CD4-positive, alpha-beta T cell treated with Interleukin-17A for 1 hour (primary cell): ENCODE measurements around the gene SORCS2.

Experiments used
- DNase-seq: peaks from one replicate; pipeline ENCODE4 v3.0.0-alpha.2; 2020

SORCS2 gene

DNA sequence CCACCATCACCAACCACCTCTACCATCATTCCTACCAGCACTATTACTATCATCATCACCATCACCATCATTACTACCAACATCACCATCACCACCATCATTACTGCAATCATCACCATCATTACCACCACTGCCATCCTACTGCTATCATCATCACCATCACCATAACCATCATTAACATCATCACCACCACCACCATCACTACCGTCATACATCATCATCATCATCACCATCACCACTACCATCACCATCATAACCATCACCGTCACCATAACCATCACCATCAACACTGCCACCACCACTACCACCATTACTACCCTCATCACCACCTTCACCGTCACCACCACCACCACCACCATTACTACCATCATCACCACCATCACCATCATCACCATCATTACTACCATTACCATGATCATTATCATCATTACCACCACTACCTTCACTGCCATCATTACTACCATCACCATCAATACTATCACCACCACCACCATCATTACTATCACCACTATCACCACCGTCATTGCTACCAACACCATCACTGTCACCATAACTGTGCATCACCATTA lies 170.6 kb downstream of the SORCS2 start:
- DNase-seq, result no peak

DNA sequence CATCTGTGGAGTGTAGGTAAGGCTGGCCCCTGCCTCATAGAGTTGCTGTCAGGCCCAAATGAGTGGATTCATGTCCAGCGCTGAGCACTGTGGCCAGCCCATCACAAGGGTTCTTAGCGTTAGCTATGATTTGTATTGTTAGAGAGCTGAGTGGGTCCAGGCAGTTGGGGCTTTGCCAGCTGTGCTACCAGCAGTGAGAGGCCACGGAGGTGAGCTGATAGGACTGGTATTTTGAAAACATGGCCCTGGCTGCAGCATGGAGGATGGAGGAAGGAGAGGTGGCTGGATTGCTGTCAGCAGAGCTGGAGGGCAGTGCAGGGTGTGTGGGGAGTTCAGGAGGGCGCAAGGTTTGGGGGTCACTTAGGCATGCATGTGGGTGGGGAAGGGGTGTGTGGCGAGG lies 172.6 kb downstream of the SORCS2 start:
- no peak for DNase-seq

DNA sequence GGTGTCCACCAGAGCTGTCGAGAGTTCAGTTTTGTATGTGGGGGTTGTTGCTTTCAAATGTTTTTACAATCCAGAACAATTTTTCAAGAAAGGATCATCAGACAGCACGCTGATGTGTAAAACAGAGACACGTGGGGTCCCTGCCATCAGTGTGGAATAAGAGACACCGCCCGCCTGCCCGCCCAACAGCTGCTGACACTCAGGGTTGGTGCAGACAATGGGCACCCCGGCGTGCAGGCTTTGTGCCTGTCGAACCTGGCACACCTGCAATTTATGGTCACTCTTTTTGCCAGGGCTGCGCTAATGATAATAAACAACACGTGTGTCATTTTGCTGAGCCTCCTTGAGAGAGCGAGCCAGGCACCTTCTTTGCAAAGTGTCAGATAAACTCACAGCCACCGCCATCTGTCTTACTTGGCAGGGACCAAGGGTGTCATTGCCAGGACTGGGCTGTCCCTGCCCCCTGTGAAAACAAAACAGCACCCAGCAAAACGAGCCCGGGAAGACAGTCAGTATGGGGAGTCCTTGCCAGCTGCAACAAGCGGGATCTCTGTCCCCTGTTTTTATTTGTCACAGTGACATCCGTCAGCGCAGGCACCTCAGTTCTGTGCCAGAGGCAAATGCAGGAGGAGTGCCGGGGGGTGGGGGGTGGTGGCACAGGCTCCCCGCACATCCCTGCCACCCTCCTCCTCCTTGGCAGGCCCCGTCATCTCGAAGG lies 173.3 kb downstream of the SORCS2 start:
- DNase-seq, result no peak

DNA sequence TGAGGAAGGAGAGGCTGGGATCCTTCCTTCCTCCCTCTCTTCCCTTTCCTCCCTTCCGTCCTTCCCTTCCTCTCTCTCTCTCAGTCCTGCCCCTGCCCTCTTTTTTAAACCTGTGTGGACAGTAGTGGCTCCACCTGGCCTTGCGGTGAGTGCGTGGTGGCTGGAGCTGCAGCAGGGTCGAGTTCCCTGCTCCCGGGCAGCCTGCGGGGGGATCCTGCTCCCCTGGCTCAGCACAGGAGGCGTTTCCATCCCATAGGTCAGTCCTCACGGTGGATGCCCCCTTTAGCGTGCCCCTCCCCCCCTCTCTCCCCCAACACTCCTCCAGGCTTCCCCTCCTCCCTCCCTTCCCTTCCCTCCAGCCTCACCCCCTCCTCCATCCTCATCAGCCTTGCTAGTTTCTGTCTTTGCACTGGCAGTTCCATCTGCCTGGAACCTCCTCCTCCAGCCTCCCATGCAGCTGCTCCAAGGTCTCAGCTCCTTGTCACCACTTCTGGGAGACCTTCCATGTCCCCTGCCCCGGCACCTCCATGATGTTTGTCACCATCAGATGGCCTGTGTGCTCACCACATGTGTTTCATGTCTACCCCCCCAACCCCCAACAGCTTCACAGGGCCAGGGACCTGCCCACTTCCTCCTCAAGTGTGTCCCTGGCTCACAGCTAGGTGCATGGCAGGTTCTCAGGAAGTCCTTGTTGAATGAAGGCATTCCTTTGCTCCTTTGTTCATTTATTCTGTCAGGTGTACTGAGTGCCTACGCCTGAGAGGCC lies 174.0 kb downstream of the SORCS2 start:
- DNase-seq, result no peak

DNA sequence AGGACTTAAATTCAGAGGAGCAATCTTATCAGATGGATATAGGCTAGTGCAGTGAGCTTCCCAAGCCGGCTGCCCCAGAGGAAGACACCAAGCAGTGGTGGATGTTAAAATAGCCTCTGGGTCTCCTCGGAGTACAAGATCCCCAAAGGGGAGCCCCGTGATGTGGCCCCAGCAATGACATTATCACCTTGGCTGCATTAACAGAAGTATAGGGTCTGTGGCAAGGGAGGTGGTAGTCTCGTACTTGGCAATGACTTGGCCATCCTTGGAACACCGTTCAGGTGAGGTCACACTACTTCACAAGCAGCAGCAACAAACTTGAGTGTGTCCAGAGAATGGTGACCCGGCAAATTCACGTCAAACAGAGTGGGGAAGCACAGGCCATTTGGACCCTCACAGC lies 174.6 kb downstream of the SORCS2 start:
- DNase-seq, result no peak

DNA sequence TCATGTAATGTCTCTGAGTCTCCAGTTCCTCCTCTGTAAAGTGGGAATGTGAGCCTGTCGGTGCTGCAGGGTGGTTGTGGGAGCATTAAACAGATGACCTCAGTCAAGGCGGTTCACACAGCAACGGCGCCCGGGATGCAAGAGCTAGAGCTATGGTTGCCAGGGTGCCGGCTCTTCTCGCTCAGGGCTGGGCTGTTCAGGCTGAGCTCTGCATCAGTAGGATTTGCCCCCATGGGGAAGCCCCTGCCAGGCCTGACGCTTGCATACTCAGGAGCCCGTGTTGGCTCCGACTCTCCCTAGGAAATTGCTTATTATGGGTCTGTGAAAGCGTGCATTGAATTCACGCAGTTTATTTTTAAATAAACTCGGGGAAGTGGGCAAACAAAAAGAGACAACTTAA lies 175.1 kb downstream of the SORCS2 start:
- no peak for DNase-seq

DNA sequence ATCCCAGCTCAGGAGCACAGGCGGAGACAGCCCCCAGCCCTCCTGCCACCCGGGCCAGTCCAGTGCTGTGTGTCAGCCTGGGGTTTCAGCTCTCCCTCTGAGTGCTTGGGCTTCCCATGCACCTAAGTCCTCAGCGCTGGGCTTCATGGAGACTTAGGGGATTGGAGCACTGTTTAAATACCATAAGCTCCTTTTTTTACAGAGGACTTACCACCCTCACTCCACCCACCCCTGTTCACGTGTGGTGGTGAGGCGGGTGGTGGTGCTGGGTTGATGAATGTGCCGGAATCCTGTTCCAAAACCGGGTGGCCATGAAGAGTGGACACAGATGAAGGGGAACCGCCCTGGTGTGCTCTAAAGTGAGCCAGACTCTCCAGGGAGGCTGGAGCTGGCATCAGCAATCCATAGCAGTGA lies 175.5 kb downstream of the SORCS2 start:
- no peak for DNase-seq

DNA sequence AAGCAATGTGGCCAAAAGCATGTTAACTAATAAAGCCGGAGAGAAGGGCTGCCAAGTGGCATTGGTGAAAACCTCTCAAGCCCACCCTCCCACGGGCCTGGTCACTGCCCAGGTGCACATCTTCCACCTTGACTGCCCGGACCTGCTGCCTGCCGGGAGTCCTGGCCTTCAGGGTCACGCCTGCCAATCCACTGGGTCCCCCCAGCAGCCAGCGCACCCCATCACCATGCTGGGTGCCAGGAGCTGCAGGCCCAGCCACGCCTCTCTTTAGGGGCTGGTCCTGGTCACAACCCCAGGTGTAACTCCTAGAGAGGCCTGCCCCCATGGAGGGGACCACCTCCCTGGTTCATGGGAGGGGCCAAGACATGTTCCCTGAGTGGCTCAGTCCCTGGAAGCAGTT lies 176.0 kb downstream of the SORCS2 start:
- no peak for DNase-seq

DNA sequence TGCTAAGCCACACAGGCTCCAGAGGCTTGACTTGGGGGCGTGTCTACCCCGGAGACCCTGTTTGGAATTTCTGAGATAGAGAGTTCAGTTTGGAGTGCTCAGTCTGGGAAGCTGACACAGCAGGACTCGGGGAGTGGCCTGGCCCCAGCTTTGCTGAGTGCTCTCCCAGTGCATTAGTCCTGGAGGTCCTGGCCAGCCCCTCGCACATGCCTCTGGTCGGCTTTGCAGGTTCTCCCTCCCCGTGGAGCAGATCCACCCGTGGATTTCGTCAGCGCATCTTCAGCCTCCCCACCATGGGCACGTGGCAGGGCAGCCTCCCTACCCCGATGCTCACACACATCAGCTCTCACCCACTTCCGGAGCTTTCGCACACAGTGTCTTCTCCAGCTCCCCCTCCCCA lies 177.2 kb downstream of the SORCS2 start:
- DNase-seq, result no peak

DNA sequence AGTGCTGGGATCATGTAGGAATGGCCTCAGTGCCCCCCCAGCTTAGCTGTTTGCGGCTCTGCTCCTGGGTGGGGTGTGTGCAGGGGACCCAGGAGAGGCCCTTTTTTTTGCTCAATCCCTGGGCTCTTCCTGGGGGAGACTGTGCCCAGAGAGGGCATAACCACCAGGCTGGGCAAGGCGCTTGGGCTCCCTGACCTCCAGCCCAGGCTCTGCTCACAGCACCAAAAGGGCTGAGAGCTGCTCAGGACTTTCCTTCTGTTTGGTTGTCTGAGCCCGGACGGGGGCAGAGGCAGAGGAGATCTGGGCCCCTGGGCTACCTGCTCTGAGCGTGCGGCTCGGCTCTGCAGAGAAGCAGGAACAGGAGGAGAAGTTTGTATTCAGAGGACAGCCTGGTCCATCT lies 177.7 kb downstream of the SORCS2 start:
- no peak for DNase-seq

DNA sequence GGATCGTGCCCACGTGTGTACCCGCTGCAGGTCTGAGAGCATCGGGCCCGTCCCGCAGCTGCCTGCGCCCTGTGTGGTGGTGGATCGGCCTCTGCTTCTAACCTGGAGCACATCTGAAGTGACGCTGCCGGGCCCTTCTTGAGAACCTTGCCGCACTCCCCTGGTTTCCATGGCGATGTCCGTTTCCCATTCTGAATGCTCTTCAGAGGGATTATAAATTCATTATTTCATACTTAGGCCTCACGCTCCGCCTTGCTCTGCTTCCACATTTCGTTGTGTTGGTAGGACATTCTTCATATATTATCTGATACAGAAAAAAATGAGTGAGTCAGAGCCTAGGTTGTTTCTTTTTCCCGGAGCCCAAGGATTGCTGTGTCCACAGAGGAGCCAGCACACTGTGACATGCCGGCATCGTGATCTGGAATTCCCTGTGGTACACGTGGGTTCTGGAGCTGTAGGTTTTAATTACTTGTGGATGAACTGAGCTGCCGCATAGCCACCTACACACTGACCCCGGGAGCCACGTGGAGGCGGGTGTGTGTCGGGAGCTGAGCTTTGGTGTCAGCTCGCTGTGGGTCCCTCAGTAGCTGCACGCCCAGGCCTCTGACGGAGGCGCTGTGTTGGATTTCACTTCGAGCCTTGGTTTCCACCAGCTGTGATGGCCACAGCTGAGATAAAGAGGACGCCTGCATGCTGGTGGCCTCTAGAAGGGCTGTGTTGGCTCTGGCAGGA lies 179.0 kb downstream of the SORCS2 start:
- DNase-seq, result no peak

DNA sequence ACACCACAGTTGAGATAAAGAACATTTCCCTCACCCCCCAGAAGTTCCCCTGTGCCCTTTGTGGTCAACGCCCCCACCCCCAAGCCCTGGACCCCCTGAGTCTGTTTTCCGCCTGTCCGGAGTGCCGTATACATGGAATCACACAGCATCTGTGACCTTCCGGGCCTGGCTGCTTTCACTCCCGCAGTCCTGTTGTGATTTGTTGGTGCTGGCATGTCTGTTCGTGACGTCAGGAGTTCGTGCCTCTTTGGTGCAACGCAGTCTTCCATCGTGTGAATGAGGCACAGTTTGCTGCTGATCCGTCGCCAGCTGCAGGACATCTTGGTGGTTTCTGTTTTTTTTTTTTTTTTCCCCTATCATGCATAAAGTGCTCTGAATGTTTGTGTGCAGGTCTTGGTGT lies 180.3 kb downstream of the SORCS2 start:
- no peak for DNase-seq

DNA sequence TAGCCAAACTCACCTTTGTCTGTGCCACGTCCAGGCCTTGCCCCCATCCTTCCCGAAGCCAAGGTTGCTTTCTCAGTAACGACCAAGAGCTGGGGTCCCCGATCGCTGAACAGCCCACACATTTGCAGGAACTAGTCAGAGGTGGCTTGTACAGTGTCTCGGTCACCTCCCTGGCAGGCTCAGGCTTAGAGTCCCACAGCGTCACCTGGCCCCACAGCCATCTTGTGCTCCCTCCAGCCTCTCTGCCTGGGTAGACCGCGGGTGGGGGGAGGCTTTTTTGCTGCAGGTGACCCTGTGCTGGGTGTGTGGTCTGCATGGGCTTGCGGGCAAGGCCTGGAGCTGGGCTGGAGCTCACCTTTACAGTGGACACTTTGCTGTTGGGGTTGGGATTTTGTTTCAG lies 182.2 kb downstream of the SORCS2 start:
- DNase-seq, result no peak

DNA sequence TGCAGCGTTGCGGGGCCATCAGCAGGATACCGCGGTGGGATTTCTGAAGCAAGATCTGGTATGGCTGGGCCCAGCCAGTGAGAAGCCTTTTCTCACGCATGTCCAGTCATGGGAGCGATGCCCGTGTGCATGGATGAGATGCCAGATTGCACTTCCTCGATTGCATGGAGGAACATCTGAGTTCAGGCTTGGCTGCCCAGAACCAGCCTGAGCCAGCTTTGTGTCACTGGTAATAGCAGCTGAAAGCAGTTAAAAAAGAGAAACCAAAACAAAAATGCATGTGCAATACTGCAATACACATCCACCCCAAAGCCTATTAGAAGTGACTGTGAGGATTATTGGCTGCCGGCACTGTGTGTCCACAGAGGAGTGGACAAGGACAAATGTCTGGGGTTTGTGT lies 183.1 kb downstream of the SORCS2 start:
- DNase-seq, result no peak

DNA sequence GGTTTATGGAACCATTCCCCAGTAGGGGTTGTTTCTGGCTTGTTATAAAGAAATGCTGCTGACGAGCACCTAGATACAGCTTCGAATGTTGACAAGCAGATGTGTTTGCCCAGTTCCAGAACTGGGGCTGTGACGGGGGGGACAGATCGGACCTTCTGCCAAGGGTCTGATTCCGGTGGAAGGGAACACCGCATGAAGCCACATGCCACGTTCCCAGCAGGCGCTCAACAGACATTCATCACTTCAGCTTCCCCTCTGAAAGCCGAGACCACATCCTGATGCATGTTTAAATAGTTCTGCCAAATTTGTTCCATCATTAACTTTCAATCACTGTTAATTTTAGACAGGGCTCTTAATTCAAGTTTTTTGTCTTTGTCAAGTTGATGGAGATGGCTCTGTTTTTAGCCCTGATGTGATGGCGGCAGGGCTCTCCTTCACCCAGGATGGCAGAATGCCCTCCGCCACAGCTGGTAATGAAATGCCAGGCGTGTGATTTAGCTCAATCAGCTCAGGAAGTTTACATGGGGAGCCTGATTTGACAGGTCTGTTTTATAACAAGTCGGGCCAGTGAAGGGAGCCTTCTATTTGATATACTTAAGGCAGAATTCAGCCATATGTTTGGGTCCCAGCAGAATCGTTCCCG lies 185.0 kb downstream of the SORCS2 start:
- no peak for DNase-seq

DNA sequence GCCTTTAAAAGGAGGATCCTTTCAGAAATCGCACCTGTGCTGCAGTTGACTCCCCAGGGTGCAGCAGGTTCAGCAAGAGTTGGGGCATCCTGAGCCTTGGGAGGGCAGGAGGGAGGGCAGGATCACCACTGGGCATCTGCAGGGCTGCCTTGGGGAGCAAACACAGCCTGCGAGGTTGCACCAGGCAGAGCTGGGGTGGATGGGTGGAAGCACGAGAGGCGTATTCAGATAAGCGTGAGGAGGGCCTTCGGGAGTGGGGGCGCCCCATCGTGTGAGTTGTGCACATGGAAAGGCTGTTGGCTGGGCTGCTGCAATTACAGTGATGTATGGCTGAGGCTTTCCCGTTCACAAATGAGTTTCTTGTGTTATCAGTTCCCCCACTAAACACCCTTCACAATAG lies 186.8 kb downstream of the SORCS2 start:
- DNase-seq, result no peak

DNA sequence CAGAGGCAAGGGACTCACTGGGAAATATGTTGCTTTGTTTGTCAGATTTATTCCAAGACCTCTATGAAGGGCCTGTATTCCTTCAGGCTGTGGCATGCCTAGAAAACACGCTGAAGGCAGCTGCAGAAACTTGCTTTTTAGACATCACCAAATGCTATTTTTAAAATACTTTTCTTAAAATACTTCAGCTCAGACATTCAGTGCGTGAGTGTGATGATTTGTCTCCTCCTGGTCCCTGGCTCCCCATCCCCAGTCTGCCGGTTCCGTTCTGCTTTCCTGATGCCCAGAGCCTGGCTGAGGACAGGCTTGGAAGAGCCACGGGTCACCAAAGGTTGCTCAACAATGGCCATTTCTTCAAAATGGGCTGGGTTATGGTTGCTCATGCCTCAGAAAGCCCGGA lies 187.4 kb downstream of the SORCS2 start:
- no peak for DNase-seq

DNA sequence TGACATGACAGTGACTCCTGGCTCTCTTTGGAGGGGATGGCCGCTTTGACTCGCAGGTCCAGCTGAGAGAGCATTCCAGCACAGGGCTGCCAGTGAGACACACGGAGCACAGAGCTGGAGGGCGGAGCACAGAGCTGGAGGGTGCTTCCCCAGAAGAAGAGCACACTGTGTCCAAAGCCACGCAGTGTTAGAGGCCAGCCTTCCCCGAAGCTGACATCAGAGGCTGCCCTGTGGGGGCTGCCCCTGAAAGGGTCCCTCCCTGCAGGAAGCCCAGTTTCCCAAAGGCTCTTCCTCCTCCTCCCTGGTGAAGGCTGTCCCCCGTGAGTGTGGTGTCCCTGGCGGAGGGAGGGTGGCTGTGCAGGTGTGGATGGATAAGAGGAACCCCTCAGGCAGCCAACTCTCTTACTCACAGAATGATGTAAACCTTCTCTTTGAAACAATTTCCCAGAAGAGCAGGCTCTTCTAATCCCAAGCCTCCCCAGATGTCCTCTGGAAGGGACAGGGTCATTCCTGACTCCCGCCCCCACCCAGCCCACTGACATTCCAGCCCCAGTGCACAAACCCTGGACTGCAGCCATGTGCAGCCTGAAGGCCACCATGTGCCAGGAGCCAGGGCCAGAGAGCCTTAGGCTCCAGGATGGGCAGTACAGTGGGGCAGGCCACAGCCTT lies 189.0 kb downstream of the SORCS2 start:
- no peak for DNase-seq

DNA sequence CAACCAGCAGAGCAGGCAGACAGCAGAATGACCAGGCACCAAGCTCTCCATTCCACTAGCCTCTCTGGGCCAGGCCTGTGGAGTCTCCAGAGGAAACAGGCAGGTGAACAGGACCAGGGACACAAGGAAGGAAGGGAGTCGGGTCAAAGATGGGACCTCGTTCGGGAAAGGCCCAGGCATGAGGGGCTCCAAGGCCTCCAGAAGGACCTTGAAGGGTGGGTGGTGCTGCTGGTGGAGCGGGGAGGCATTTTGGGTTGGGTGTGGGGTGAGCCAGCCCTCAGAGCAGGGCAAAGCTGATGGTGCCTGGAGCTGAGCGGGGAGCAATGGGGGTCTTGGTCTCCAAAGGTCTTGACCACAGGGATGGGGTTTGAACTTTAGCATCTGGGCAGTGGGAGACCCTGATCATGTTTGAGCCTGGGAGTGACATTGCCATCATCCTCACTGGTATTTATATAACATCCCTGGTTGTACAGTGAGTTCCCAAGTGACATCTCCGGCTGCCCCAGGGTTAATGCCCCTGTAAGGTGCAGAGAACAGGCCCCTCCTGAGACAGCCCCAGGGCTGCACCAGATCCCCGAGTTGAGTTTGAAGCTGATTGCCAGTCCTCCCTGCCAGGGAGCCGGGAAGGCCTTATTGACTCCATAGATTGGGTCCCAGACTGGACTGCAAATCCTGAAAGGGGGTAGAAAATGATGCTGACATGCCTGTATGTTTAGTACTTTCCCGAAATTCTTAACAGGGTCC lies 189.7 kb downstream of the SORCS2 start:
- no peak for DNase-seq

DNA sequence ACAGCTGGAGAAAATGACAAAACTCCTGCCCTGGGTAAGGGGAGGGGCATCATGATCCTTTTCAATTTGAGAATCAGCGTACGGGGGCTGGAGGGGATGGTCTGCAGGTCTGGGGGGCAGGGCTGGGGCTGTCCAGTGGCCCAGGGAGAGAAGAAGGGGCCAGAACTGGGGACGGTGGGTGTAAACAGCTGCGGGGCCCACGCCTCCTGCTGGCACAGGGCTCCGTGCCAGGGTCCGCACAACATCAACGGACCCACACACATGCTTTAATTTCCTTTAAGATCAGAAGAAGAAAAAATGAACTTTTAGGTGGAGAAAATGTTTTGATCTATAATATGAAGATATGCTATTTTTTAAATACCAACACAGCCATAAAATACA lies 190.3 kb downstream of the SORCS2 start:
- DNase-seq, result no peak

DNA sequence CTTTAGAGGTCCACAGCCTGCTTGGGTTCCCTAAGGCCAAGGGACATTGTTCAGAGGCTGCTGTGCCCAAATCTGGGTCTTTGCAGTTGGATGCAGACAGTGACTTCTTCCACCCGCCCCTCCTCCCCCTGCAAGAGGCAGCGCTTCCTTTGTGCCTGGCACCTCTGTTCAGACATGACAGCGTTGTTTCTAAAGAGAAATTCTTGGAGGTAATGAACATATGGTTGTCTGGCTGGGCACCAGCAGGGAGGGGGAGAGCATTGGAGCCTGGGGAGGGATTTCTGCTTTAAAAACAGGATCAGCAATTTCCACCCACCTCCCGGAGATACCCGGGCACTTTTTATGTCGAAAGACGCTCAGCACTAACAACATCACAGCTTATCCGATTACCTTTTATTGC lies 190.9 kb downstream of the SORCS2 start:
- no peak for DNase-seq
